Kidney glomerular epithelial cell (primary cell): Measurements from ENCODE around the gene APBB3.
"Not testable (repeated sequence)": the region's sequence is repeated elsewhere in the genome, so short reads cannot be mapped to it uniquely, and the experiment has no call there.

Experiments
- DNase-seq: peaks from one replicate; lab custom pipeline; 2025; lab: John Stamatoyannopoulos, UW

The APBB3 gene

GRCh38 chr5:140564196-140565023, at the start of gene APBB3, which contains the start of gene SLC35A4:
Gene APBB3, minus strand, starts transcription at chr5:140564598. Its CDS starts 353 bp downstream, at chr5:140564245.
Gene SLC35A4, plus strand, starts transcription at chr5:140564828. Its CDS starts 2,342 bp downstream, at chr5:140567170.
- peak; percentile 95 for DNase-seq

DNA sequence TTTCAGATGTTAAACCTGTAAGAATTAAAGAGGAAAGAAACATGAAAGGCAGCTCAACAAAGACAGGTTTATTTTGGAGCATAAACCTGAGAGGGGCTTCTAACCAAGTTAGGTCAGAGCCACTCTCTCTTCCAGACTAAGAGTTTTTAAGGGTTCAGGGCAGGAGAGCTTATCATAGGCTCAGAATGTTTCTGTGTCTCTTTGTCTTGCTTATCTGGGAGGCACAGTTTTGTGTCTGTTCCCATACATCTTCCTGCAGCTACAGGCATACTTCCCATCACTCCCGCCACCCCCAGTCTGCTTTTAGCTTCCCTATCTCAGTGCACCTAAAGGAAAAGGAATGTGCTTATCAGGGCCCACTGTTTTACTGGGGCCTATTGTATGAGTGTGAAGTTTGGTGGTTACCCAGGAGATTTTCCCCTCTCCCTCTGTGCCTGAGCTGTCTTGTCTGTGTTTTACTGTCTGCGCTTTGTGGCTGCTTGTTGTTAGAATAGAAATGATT, 46.7 kb upstream of the APBB3 start:
- DNase-seq = no peak

GRCh38 chr5:140609126-140609525, 44.7 kb upstream of the APBB3 start:
- no peak for DNase-seq

- no peak for DNase-seq
Observed at GRCh38 chr5:140608722-140609121, 44.3 kb upstream of the APBB3 start.

DNA sequence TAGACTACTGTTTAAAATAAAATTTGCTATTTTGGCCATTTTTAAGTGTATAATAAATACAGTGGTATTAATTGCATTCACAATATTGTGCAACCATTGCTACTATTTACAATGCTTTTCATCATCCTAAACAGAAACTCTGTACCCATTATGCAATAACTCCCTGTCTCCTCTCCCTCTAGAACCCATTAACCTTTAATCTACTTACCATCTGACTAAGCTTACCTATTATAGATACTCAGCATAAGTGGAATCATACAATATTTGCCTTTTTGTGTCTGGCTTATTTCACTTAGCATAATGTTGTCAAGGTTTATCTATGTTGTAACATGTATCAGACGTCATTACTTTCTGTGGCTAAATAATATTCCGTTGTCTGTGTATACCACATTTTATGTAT, 42.6 kb upstream of the APBB3 start:
- no peak for DNase-seq

DNA sequence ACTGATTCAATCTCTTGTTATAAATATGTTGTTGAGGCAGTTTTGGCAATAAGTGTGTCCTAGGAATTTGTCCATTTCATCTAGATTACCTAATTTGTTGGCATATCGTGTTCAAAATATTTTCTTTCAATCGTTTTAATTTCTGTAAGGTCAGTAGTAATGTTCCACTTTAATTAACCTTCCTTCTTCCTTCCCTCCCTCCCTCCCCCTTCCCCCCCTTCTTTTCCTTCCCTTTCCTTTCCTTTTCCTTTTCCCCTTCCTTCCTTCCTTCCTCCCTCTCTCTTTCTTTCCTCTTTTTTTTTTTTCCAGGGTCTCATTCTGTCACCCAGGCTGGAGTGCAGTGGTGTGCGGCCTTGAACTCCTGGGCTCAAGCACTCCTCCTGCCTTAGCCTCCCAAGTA, 41.5 kb upstream of the APBB3 start:
- no peak for DNase-seq

- DNase-seq = no peak
Observed at GRCh38 chr5:140603734-140604133, 39.3 kb upstream of the APBB3 start.

GRCh38 chr5:140603446-140603698, 39.0 kb upstream of the APBB3 start:
- DNase-seq = not testable (repeated sequence)

- no peak for DNase-seq
Observed at GRCh38 chr5:140602147-140602546, 37.7 kb upstream of the APBB3 start.

DNA sequence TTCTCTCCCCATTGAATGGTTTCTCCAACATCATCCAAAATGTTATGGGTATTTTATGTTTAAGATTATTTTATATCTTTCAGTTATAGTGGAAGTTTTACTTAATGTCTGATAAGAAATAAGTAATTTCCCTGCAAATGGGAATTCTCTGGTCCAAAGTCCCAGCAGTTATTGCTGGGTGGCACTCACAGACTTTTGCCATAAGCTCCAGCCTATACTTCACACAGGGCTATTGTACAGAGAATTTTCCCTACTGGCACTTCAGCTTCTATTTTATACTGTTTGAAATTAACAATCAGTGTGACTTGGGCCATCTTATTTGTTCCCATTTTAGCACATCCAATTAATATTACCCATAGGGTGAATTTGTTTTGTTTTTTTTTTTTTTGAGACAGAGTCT, 35.7 kb upstream of the APBB3 start:
- no peak for DNase-seq

DNA sequence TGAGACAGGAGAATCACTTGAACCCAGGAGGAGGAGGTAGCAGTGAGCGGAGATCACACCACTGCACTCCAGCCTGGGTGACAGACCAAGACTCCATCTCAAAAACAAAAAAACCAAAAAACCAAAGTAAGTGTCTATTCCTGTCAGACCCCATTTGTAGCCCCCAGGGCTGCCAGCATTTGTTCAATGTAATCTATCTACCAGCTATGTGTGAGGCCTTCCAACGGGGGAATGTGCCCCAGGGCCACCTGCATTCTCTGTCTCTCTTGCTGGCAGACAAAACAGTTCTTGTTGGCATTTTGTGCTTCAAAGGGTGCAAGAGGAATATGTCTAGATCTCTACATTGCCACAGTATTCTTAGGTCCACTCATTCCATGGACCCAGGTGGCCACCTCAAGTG, 34.4 kb upstream of the APBB3 start:
- no peak for DNase-seq

- no peak for DNase-seq
Observed at GRCh38 chr5:140596321-140596741, 31.9 kb upstream of the APBB3 start.

DNA sequence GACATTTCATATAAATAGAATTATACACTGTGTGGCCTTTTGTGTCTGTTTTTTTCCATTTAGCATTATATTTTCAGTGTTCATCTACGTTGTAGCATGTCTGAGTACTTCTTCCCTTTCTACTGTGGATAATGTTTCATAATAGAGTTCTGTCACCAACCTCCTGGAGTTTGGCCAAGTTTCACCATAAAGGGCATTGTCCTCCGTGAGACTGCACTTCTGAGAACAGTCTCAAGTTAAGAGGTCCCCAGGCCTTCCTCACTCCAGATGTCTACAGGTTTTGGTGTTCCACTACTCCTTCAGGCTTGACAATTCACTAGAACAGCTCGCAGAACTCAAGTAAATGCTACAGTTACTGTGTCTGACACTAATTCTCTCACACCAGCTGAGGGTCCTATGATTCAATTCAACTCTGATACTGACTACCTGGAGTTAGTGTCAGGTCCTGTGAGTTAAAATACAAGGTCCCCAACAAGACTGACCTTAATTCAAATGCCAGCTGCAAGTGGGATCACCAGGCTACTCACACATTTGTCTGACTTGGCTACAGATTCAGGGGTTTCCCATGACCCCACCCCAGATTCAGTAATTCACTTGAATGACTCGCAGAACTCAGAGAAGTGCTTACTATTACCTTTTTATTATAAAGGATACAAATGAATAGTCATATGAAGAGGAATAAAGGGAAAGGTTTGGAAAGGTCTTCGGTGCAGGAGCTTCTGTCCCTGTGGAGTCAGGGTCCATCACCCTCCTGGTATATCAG, 31.3 kb upstream of the APBB3 start:
- DNase-seq = no peak

- no peak for DNase-seq
Observed at GRCh38 chr5:140594169-140594568, 29.8 kb upstream of the APBB3 start.

DNA sequence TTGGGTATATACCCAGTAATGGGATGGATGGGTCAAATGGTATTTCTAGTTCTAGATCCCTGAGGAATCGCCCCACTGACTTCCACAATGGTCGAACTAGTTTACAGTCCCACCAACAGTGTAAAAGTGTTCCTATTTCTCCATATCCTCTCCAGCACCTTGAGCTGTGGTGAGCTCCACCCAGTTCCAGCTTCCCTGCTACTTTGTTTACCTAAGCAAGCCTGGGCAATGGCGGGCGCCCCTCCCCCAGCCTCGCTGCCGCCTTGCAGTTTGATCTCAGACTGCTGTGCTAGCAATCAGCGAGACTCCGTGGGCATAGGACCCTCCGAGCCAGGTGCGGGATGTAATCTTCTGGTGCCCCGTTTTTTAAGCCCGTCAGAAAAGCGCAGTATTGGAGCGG, 28.7 kb upstream of the APBB3 start:
- not testable (repeated sequence) for DNase-seq

- DNase-seq = no peak
Observed at GRCh38 chr5:140591747-140592372, 27.5 kb upstream of the APBB3 start.

DNA sequence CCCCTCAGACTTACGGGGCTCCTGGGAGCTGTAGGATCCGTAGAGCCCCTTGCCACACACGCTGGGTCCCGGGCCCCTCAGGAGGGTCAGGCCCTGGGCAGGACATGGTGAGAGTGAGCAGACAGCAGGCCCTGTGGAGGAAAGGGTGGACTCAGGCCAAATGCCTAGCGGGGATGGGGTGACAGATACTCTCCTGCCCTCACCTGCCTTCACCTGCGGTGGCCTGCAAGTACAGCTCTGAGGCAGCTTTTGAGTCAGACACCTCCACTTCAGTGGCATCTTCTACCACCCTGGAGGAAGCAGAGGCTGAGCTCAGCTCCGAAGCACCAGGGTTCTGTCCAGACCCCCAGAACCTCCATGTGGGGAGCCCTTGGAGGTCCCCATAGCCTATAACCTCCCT, 26.5 kb upstream of the APBB3 start:
- DNase-seq = no peak

- DNase-seq = no peak
Observed at GRCh38 chr5:140588311-140589070, 24.1 kb upstream of the APBB3 start.

GRCh38 chr5:140587495-140587894, 23.1 kb upstream of the APBB3 start:
- DNase-seq = no peak

GRCh38 chr5:140579188-140579747, 14.9 kb upstream of the APBB3 start:
- not testable (repeated sequence) for DNase-seq

DNA sequence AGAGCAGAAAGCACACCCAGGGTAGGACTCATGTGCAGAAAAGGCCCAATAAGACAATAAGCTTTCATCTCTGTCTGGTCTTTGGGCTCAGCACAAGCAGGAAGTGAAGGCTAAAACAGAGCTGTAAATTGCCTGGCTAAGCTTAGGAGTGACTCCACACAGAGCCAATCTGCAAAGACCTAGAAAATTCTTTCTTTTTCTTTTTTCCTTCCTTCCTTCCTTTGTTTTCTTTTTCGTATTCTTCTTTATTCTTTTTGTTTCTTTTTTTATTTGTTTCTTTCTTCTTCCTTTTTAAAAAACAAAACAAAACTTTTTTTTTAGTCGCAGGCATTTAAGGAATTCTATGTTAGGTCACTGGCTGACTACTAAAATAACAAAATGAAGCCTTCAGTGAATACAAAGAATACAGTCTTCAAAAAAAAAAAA, 12.4 kb upstream of the APBB3 start:
- peak; percentile 76 for DNase-seq

- no peak for DNase-seq
Observed at GRCh38 chr5:140575309-140575708, 10.9 kb upstream of the APBB3 start.
